Caco-2 (cell line): ENCODE results near the gene PARVA. TPM values are rescaled to one million over a fixed set of nuclear protein-coding genes. Genes with fewer than 3 reads are reported as not detected.

Experiments used
- BruUV-seq: library from RNA; stranded (reverse); fragments of 400-500 nt; replicated peaks from 2 replicates; lab custom pipeline; 2021; lab: Mats Ljungman, UMichigan
- CTCF ChIA-PET: fragments of 300-600 bp; sonication (Branson Sonifier 250); formaldehyde crosslinking; loops from one replicate; lab custom pipeline; 2022; ENCODE audit warnings: antibody characterized with exemption; lab: Charles Lee
- POLR2A ChIA-PET: fragments of 300-600 bp; sonication (Branson Sonifier 250); formaldehyde crosslinking; loops from one replicate; lab custom pipeline; 2022; ENCODE audit warnings: antibody characterized with exemption; lab: Charles Lee
- DNase-seq, 2 experiments: peaks; one replicate each; pipeline versions ENCODE4 v3.0.0 to v3.0.0-alpha.2; 2020 to 2022
- H3K27me3 ChIP-seq: replicated peaks from 2 replicates; pipeline ENCODE4 v1.6.0; 2011; ENCODE audit warnings: low read length; ENCODE audit not compliant: control insufficient read depth, insufficient read depth
- H3K36me3 ChIP-seq: 2 replicates; pipeline ENCODE4 v1.5.1; 2011; ENCODE audit warnings: low read length; ENCODE audit not compliant: control insufficient read depth, insufficient read depth
- H3K4me1 ChIP-seq: fragments of 250-450 bp; sonication (Bioruptor Pico); 2 replicates; pipeline ENCODE4 v1.5.1; 2020; ENCODE audit warnings: mild to moderate bottlenecking
- H3K4me3 ChIP-seq: 2 replicates; pipeline ENCODE4 v1.5.1; 2011; ENCODE audit warnings: low read depth, mild to moderate bottlenecking, control low read depth, low read length
- H3K9me3 ChIP-seq: fragments of 250-450 bp; sonication (Bioruptor Pico); 2 replicates; pipeline ENCODE4 v1.5.1; 2020; ENCODE audit warnings: mild to moderate bottlenecking, moderate library complexity
- H3K27ac Mint-ChIP-seq: one replicate; pipeline ENCODE4 v1.8.0; 2022; ENCODE audit warnings: mixed read lengths; ENCODE audit not compliant: unreplicated experiment
- H3K27me3 Mint-ChIP-seq: one replicate; pipeline ENCODE4 v1.8.0; 2022; ENCODE audit warnings: mixed read lengths; ENCODE audit not compliant: insufficient read depth, unreplicated experiment
- H3K36me3 Mint-ChIP-seq: one replicate; pipeline ENCODE4 v1.8.0; 2022; ENCODE audit warnings: mild to moderate bottlenecking, mixed read lengths; ENCODE audit not compliant: insufficient read depth, unreplicated experiment
- H3K4me1 Mint-ChIP-seq: one replicate; pipeline ENCODE4 v1.8.0; 2022; ENCODE audit warnings: low read depth, mixed read lengths; ENCODE audit not compliant: unreplicated experiment
- H3K4me3 Mint-ChIP-seq: one replicate; pipeline ENCODE4 v1.8.0; 2022; ENCODE audit warnings: mild to moderate bottlenecking, moderate library complexity, mixed read lengths; ENCODE audit not compliant: unreplicated experiment
- H3K9me3 Mint-ChIP-seq: one replicate; pipeline ENCODE4 v1.8.0; 2022; ENCODE audit warnings: mixed read lengths; ENCODE audit not compliant: unreplicated experiment
- CTCF ChIP-seq, 2 experiments: fragments of 200-600 bp in 1 of 2; IDR thresholded peaks; 1 replicate in 1 of 2; 2 replicates in 1 of 2; pipeline versions ENCODE4 v1.5.1 to v1.8.0; 2011 to 2022; ENCODE audit warnings: antibody characterized with exemption in 1 of 2, control low read depth in 1 of 2, inconsistent platforms in 1 of 2, low read depth in 1 of 2, low read length in 1 of 2, mild to moderate bottlenecking in 1 of 2, moderate library complexity in 1 of 2; ENCODE audit not compliant: insufficient read depth in 1 of 2, severe bottlenecking in 1 of 2, unreplicated experiment in 1 of 2
- intact Hi-C: fragments of 100-400 bp; cut with micrococcal nuclease; formaldehyde crosslinking; loops from one replicate; pipeline ENCODE4 v1.10.0; 2022; ENCODE audit not compliant: unreplicated experiment
- total RNA-seq: library from RNA; stranded (reverse); gene quantifications from 2 replicates; pipeline ENCODE4 v1.2.3, GENCODE V29; 2022

The PARVA gene
- total RNA-seq, 1 experiment from 2014 or later: 45.3 TPM

- no peak for DNase-seq
- no TSS peak for BruUV-seq
- Histone ChIP-seq H3K4me1 (no peaks in the 10 kb centered on the region; the same call in 1 of the 2 replicates), H3K4me3 (no peak overlapping the region), H3K36me3 (no peaks in the 10 kb centered on the region), H3K9me3 (no peaks in the 10 kb centered on the region), H3K27me3 (no peaks in the 10 kb centered on the region)
- Mint-ChIP-seq H3K36me3 (peaks cover 15% of the 10 kb centered on the region), H3K4me3 (no peak overlapping the region), H3K27me3 (no peaks in the 10 kb centered on the region), H3K9me3 (peaks cover 13% of the 10 kb centered on the region), H3K27ac (no peak overlapping the region), H3K4me1 (no peaks in the 10 kb centered on the region)
- ChIA-PET POLR2A (no interaction called here), CTCF (no interaction called here)
- intact Hi-C loops: no loop called here
- TF ChIP-seq CTCF (IDR thresholded peaks at IDR 0.05; ENCODE audit: insufficient read depth in 1 of 2, low read depth in 1 of 2, low read length in 1 of 2, severe bottlenecking in 1 of 2, unreplicated experiment in 1 of 2): no peak
Measured at GRCh38 chr11:12382451-12382850, 5.1 kb downstream of the PARVA start.

GRCh38 chr11:12386309-12386708 is 8.9 kb downstream of the PARVA start:
- Mint-ChIP-seq H3K36me3 (peaks cover 10% of the 10 kb centered on the region), H3K4me3 (no peak overlapping the region), H3K9me3 (peaks cover 13% of the 10 kb centered on the region), H3K27me3 (no peaks in the 10 kb centered on the region), H3K4me1 (peaks cover 5% of the 10 kb centered on the region), H3K27ac (no peak overlapping the region)
- Histone ChIP-seq H3K27me3 (no peaks in the 10 kb centered on the region), H3K4me1 (no peaks in the 10 kb centered on the region), H3K4me3 (no peak overlapping the region), H3K36me3 (no peaks in the 10 kb centered on the region), H3K9me3 (no peaks in the 10 kb centered on the region)
- ChIA-PET CTCF (no interaction called here), POLR2A (no interaction called here)
- no peak for DNase-seq
- no TSS peak for BruUV-seq
- TF ChIP-seq CTCF (IDR thresholded peaks at IDR 0.05; ENCODE audit: insufficient read depth in 1 of 2, low read depth in 1 of 2, low read length in 1 of 2, severe bottlenecking in 1 of 2, unreplicated experiment in 1 of 2): no peak
- intact Hi-C loops: no loop called here

GRCh38 chr11:12386745-12387144 is 9.4 kb downstream of the PARVA start:
- Histone ChIP-seq H3K4me1 (no peaks in the 10 kb centered on the region), H3K36me3 (no peaks in the 10 kb centered on the region), H3K27me3 (no peaks in the 10 kb centered on the region), H3K4me3 (no peak overlapping the region), H3K9me3 (no peaks in the 10 kb centered on the region)
- H3K36me3 Mint-ChIP-seq: peaks cover 10% of the 10 kb centered on the region
- no peak for DNase-seq
- H3K27me3 Mint-ChIP-seq: no peaks in the 10 kb centered on the region
- POLR2A ChIA-PET: no interaction called here
- H3K9me3 Mint-ChIP-seq: peaks cover 13% of the 10 kb centered on the region
- no peak overlapping the region for H3K27ac Mint-ChIP-seq
- peaks cover 5% of the 10 kb centered on the region for H3K4me1 Mint-ChIP-seq
- CTCF ChIA-PET: no interaction called here
- BruUV-seq: no TSS peak
- no peak for TF ChIP-seq CTCF (IDR thresholded peaks at IDR 0.05; ENCODE audit: insufficient read depth in 1 of 2, low read depth in 1 of 2, low read length in 1 of 2, severe bottlenecking in 1 of 2, unreplicated experiment in 1 of 2)
- no peak overlapping the region for H3K4me3 Mint-ChIP-seq
- intact Hi-C loops: no loop called here
